ENCODE data around the gene HDAC4.

HDAC4 gene

DNA sequence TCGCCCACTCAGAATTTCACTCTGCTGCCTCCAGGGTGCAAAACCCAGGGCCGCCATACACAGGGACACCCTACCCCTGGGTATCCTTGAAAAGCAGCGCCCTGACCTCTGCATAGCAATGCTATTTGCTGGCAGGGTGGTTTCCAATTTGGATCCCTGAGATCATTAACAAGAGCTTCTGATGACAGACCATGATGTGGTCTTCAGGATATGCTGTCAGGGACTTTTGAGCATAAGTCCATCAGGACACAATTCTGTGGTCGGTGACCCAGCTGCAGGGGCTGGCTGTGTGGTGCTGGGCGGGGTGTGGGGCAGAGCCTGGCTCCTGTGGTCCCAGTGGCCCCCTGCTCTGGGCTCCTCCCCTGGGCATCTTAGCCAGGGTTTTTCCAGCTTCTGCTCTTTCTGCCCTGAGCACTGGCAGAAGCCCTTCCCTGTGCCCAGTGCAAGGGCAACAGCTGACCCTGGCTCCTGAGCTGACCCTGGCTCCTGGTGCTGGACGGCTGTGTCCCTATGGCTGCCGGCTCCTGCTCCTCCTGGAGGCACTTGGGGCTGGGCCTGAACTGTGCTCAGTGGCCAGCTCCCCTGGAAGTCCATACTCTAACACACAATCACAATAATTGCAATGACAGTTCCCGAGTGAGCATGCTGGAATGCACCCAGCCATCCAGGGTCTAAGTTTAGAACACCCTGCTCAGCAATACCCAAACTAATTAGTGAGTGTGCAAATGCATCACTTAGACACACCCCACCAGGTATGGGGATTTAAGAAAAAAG lies 271.5 kb downstream of the HDAC4 start:
- DNase-seq = no peak

GRCh38 chr2:239128706-239129105 lies 272.1 kb downstream of the HDAC4 start:
- no peak for DNase-seq

DNA sequence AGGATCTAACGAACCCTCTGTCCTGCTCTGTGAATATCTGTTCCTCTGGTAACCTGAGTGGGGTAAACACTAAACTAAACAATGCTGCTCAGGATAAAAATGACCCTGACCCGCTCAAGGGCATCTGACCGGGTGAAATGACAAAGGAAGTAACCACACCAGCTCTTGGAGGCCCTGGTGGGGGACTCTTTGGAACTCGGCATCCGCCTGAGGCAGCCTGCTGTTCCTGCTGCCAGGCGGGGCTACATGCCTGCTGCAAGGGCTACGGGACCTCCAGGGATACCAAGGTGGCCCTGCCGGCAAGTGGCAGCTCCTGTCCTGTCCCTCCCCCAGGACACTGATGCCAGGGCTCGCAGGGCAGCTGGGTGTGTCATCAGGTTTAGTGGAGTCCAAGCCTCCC lies 273.3 kb downstream of the HDAC4 start:
- DNase-seq = no peak

GRCh38 chr2:239125726-239126675 lies 274.8 kb downstream of the HDAC4 start:
- DNase-seq = no peak

GRCh38 chr2:239124152-239124899 lies 276.5 kb downstream of the HDAC4 start:
- DNase-seq = no peak

- DNase-seq = no peak
Measured at GRCh38 chr2:239122421-239123110, 278.3 kb downstream of the HDAC4 start.

- DNase-seq = no peak
Measured at GRCh38 chr2:239121600-239122012, 279.2 kb downstream of the HDAC4 start.

DNA sequence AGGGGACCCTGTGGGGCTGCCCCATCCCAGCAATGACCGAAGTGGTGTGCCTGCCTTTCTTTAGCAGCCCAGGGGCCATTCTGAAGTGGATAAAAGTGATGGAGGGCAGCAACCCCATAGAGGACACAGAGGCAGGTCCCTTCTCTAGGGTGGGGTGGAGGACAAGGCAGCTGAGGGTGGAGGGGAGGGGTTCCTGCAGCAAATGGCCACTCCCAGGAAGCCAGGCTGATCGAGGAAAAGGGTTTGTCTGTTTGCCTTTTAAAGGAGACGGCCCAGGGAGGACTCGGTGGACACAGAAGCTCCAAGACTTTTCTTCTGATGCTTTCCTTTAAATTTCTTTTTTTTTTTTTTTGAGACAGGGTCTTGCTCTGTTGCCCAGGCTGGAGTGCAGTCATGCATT lies 280.2 kb downstream of the HDAC4 start:
- DNase-seq = no peak

GRCh38 chr2:239119346-239120126 lies 281.3 kb downstream of the HDAC4 start:
- no peak for DNase-seq

GRCh38 chr2:239118675-239119211 lies 282.1 kb downstream of the HDAC4 start:
- no peak for DNase-seq

DNA sequence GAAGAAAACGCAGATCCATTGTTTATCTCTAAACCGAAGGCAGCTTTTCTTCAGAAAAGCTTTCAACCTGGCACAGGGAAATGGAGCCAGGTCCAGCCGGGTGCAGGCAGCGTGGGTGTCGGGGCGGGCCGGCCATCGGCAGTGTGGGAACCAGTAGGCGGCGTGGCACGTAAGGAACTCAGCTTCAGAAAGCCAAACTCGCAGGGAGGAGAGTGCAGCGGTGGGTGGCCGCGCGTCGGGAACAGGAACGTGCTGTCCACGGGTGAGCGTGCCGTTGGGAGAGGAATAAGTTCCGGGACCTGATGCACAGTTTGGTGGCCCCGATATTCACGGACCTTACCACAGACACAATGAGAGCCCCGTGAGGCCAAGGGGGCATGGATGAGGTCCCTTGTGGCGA lies 282.6 kb downstream of the HDAC4 start:
- no peak for DNase-seq

DNA sequence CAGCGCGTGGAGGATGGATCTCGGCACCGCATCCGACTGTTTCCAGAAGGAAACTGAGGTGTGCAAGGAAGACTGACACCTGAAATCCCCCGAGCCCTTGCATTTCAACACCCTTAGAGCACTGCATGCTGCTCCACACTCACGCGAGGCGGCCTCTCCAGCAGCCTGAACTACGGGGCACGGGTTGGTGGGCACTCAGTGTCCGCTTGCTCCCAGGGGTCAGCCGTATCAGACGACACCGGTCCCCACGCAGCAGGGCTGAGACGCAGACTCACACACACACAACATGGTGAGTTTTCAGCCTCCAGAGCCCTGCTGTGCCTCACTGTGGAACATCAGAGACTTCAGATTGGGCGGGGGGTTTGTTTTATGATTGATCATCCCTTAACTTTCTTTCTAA lies 283.0 kb downstream of the HDAC4 start:
- DNase-seq = no peak

DNA sequence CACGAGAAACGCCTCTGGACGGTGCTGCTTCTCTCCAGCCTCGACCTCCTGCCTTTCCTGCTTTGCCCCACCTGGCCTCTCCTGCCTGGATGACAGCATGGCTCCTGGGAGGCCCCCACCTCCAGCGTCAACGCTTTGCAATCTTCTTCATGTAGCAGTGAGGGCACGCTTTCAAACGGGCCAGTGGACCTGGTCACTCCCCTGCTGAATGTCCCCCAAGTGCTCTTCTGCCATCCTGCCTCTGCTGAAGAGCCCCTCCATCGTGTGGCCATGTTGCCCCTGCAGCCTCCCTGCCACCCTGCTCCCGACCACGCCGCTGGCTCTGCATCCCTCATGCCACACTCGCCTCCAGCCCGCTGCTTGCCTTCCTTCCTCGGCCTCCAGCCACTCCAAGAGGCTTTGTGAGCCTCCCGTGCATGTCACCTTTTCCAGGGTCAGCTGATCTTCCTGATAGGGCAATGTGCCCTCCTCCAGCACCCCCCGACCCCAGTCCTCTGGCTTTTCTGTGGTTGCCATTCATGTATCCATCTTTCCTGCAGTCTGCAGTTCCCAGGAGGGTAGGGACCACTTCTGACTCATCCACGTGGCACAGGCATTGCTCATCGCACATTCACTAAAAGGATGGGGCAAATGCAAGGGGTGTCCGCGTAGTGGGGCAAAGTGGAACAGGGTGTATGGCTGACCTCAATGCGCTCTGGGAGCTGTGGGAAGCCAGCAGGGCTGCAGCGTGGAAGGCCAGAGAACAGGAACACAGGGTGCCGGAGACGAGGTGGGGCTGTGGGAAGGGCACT lies 284.2 kb downstream of the HDAC4 start:
- DNase-seq = no peak

GRCh38 chr2:239115616-239116015 lies 285.2 kb downstream of the HDAC4 start:
- DNase-seq = no peak

GRCh38 chr2:239114616-239115265 lies 286.1 kb downstream of the HDAC4 start:
- DNase-seq = no peak

- DNase-seq = no peak
Measured at GRCh38 chr2:239114119-239114581, 286.7 kb downstream of the HDAC4 start.

DNA sequence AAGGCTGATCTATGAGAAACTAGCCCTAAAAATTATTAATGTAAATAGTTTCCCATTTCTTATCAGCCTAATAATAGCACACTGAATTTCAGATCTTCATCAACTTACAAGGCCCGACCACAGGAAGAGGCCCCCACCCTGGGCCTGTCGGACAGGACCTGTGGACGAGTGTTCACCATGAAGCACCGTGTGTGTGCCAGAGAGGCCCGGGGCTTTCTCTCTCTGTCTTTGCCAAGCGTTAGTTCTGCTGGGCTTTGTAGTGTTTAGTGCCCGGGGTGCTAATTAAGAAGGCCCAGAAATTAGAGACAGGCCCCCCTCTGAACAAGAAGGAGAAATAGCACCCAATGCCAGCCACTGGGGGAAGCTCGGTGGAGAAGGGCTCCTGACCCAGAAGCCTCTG lies 287.2 kb downstream of the HDAC4 start:
- no peak for DNase-seq

GRCh38 chr2:239113171-239113570 lies 287.6 kb downstream of the HDAC4 start:
- no peak for DNase-seq

DNA sequence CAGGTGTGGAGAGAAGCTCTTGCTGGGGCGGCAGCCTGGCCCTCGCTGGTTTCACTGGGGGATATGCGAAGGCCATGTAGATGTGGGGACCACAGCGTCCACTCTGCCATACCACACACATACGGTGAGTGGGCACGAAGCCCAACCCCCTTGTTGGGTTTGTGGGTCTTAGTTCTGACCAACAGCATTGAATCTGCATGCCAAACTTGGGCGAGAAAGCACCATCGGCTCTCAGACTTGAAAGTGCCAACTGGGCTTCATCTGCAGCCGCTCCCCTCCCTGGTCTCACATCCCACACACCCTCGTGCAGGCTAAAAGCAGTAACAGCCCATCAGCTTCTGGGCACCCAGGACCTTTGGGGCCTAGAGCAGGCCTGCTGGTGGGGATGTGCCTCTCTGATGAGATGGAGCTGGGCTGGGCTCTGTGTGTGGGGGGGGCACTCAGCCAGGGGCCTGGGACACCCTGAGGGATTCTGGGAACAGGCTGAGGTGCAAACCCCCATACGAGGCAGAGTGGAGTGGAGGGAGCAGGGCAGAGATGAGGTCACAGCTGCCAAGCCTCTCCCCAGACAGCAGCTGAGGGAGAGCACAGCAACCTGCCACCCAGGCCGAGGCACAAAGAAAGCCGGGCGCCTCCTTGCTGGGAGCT lies 288.6 kb downstream of the HDAC4 start:
- DNase-seq = no peak

All from activated gamma-delta T cell treated with Interleukin-2 at 50 U/mL for 16 hours (primary cell).